Measurements from ENCODE around the gene CEP95.

Gene CEP95

GRCh38 chr17:64527914-64528313 is 21.1 kb downstream of the CEP95 start:
- DNase-seq = no peak

- DNase-seq = no peak
Observed at GRCh38 chr17:64529221-64529620, 22.4 kb downstream of the CEP95 start.

GRCh38 chr17:64531955-64532371 is 25.2 kb downstream of the CEP95 start:
- no peak for DNase-seq

- DNase-seq = no peak
Observed at GRCh38 chr17:64532409-64532808, 25.6 kb downstream of the CEP95 start.

GRCh38 chr17:64533784-64534183 is 27.0 kb downstream of the CEP95 start:
- no peak for DNase-seq

GRCh38 chr17:64534187-64534586 is 27.4 kb downstream of the CEP95 start:
- DNase-seq = no peak

GRCh38 chr17:64535357-64535756 is 28.6 kb downstream of the CEP95 start:
- no peak for DNase-seq

- no peak for DNase-seq
Observed at GRCh38 chr17:64536913-64537312, 30.1 kb downstream of the CEP95 start.

GRCh38 chr17:64537488-64537887 is 30.7 kb downstream of the CEP95 start:
- no peak for DNase-seq

- DNase-seq = no peak
Observed at GRCh38 chr17:64538508-64539130, 31.8 kb downstream of the CEP95 start.

GRCh38 chr17:64540118-64540776 is 33.5 kb downstream of the CEP95 start:
- DNase-seq = no peak

GRCh38 chr17:64544742-64545141 is 38.0 kb downstream of the CEP95 start:
- DNase-seq = no peak

- DNase-seq = peak; percentile 58
Observed at GRCh38 chr17:64546716-64547115, 39.9 kb downstream of the CEP95 start.

- no peak for DNase-seq
Observed at GRCh38 chr17:64547319-64547718, 40.5 kb downstream of the CEP95 start.

- no peak for DNase-seq
Observed at GRCh38 chr17:64551461-64551860, 44.7 kb downstream of the CEP95 start.

GRCh38 chr17:64554028-64554637 is 47.4 kb downstream of the CEP95 start:
- DNase-seq = no peak

- no peak for DNase-seq
Observed at GRCh38 chr17:64555281-64555680, 48.5 kb downstream of the CEP95 start.

GRCh38 chr17:64564098-64564497 is 57.3 kb downstream of the CEP95 start:
- DNase-seq = no peak

GRCh38 chr17:64565563-64565962 is 58.8 kb downstream of the CEP95 start:
- DNase-seq = no peak

GRCh38 chr17:64571746-64572145 is 65.0 kb downstream of the CEP95 start:
- peak; percentile 16 for DNase-seq

GRCh38 chr17:64572682-64573154 is 65.9 kb downstream of the CEP95 start:
- no peak for DNase-seq

GRCh38 chr17:64573214-64573613 is 66.4 kb downstream of the CEP95 start:
- DNase-seq = no peak

- no peak for DNase-seq
Observed at GRCh38 chr17:64574646-64575045, 67.9 kb downstream of the CEP95 start.

GRCh38 chr17:64575431-64575830 is 68.7 kb downstream of the CEP95 start:
- no peak for DNase-seq

All from eye (tissue), 1 donor.